PC-3 (cell line): Measurements from ENCODE around the gene CDH4.

Experiments used
- EZH2 ChIP-seq: fragments of 300-600 bp; sonication (generic); IDR thresholded peaks from one replicate; pipeline ENCODE4 v1.6.1; 2017; ENCODE audit warnings: antibody characterized with exemption, mild to moderate bottlenecking, low read length; ENCODE audit not compliant: unreplicated experiment
- EZH2phosphoT487 ChIP-seq: fragments of 300-600 bp; sonication (generic); IDR thresholded peaks from 2 replicates; pipeline ENCODE4 v1.6.1; 2018; ENCODE audit warnings: mild to moderate bottlenecking, antibody characterized with exemption, low read length, borderline replicate concordance
- TF ChIP-seq, protein P1 (sequence below): fragments of 300-600 bp; sonication (generic); conservative IDR thresholded peaks from 2 replicates; pipeline ENCODE4 v1.5.1; 2017; ENCODE audit warnings: antibody characterized with exemption, low read depth, mild to moderate bottlenecking, low read length

DNA sequence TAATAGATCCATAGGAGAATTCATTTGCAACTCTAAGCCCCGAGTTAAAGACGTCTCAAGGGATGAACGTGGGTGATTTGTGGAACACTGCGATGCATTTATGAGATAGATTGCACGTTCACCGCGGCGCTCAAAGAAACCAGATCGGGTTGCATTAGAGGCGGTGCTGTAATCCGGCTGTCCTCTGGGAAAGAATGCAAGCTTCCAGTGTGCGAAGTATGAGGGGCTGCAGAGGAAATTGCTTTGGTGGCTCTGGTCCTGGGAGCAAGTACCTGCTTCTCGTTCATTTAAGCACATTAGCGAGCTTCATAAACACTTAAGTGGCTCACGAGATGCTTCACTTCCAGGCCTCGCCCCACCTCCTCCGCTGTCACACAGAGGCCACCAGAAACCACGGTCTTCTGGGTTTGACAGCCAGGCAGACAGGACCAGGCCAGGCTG, 182.3 kb downstream of the CDH4 start:
- TF ChIP-seq EZH2 = no peak
- TF ChIP-seq, protein P1, sequence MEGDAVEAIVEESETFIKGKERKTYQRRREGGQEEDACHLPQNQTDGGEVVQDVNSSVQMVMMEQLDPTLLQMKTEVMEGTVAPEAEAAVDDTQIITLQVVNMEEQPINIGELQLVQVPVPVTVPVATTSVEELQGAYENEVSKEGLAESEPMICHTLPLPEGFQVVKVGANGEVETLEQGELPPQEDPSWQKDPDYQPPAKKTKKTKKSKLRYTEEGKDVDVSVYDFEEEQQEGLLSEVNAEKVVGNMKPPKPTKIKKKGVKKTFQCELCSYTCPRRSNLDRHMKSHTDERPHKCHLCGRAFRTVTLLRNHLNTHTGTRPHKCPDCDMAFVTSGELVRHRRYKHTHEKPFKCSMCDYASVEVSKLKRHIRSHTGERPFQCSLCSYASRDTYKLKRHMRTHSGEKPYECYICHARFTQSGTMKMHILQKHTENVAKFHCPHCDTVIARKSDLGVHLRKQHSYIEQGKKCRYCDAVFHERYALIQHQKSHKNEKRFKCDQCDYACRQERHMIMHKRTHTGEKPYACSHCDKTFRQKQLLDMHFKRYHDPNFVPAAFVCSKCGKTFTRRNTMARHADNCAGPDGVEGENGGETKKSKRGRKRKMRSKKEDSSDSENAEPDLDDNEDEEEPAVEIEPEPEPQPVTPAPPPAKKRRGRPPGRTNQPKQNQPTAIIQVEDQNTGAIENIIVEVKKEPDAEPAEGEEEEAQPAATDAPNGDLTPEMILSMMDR = no peak
- TF ChIP-seq EZH2phosphoT487 = no peak
